Upper lobe of left lung (tissue), 4 donors: Measurements from ENCODE around the gene CYLD.

Experiments
- EP300 ChIP-seq, 4 donors: sonication (generic); formaldehyde crosslinking; IDR thresholded peaks; one replicate each; pipeline ENCODE4 v1.5.1; 2017; ENCODE audit warnings: antibody characterized with exemption in 4 of 4, control low read depth in 2 of 4
- POLR2AphosphoS5 ChIP-seq, 2 donors: sonication (generic); formaldehyde crosslinking; IDR thresholded peaks; one replicate each; pipeline ENCODE4 v1.5.1; 2017; ENCODE audit warnings: antibody characterized with exemption in 2 of 2
- TF ChIP-seq, protein P1 (sequence below), 6 experiments: fragments of 450-650 bp in 4 of 6; fragments of 200-600 bp in 2 of 6; sonication (generic) in 2 of 6; IDR thresholded peaks; one replicate each; pipeline ENCODE4 v1.5.1; 2016 to 2019; ENCODE audit warnings: antibody characterized with exemption in 6 of 6

DNA sequence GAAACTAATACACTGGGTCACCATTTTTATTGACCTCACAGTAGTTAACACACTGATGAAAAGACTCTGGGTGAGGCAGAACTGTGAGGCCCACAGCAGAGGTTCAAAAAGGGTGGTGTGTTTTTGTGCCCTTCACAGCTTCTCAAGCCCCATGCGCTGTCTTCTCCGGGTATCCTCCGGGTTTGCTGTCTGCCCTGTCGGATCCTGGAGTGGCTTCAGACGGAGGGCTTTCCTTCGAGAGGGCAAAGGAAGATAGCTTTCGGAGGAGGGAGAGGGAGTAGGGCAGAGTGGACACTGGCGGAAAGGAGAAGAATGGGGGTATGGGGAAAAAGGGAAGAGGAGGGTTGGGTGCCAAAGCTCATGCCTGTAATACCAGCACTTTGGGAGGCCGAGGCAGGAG lies 80.8 kb downstream of the CYLD start:
- TF ChIP-seq, protein P1, sequence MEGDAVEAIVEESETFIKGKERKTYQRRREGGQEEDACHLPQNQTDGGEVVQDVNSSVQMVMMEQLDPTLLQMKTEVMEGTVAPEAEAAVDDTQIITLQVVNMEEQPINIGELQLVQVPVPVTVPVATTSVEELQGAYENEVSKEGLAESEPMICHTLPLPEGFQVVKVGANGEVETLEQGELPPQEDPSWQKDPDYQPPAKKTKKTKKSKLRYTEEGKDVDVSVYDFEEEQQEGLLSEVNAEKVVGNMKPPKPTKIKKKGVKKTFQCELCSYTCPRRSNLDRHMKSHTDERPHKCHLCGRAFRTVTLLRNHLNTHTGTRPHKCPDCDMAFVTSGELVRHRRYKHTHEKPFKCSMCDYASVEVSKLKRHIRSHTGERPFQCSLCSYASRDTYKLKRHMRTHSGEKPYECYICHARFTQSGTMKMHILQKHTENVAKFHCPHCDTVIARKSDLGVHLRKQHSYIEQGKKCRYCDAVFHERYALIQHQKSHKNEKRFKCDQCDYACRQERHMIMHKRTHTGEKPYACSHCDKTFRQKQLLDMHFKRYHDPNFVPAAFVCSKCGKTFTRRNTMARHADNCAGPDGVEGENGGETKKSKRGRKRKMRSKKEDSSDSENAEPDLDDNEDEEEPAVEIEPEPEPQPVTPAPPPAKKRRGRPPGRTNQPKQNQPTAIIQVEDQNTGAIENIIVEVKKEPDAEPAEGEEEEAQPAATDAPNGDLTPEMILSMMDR (IDR thresholded peaks at IDR 0.05) = no peak
- TF ChIP-seq POLR2AphosphoS5 (IDR thresholded peaks at IDR 0.05) = no peak
- TF ChIP-seq EP300 (IDR thresholded peaks at IDR 0.05) = no peak
